Stimulated activated CD4-positive, alpha-beta T cell treated with anti-CD3 and anti-CD28 coated beads, TNF-alpha, amount 100 ng/mL, for 48 hours (primary cell): Measurements from ENCODE around the gene P4HTM.
"Not testable (repeated sequence)": the region's sequence is repeated elsewhere in the genome, so short reads cannot be mapped to it uniquely, and the experiment has no call there.

ENCODE experiments used
- DNase-seq, 3 donors: peaks; one replicate each; pipeline ENCODE4 v3.0.0-alpha.2; 2020; ENCODE audit warnings: low read depth in 3 of 3

The P4HTM gene

DNA sequence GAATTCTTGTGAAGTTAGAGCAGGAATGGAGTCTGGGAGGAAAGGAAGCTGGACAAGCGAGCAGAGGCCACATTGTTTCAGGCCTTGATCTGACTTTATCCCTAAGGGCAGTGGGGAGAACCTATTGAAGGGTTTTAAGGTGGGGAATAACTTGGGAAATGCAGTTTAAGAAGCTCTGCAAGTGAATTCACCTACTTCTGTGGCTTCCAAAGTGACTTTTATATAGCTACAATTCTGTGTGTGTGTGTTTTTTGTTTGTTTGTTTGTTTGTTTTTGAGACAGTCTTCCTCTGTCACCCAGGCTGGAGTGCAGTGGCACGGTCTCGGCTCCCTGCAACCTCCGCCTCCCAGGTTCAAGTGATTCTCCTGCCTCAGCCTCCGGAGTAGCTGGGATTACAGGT lies 18.6 kb downstream of the P4HTM start:
- not testable (repeated sequence) for DNase-seq

DNA sequence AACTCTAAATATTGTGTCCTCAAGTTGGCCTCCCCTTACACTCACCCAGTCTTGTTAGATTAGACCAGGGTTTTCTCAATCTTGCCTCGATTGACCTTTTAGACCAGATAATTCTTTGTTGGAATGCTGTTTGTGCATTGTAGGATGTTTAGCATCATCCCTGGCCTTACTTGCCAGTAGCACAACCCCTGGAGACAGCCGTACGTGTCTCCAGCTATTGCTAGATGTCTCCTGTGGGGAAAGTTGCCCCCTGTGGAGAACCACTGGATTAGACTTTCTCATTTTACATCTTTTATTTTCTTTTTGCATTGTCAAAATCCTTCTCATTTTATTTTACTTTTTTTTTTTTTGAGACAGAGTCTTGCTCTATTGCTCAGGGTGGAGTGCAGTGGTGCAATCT lies 19.4 kb downstream of the P4HTM start:
- no peak for DNase-seq

- no peak for DNase-seq
Measured at GRCh38 chr3:49012441-49013017, 22.5 kb downstream of the P4HTM start.

DNA sequence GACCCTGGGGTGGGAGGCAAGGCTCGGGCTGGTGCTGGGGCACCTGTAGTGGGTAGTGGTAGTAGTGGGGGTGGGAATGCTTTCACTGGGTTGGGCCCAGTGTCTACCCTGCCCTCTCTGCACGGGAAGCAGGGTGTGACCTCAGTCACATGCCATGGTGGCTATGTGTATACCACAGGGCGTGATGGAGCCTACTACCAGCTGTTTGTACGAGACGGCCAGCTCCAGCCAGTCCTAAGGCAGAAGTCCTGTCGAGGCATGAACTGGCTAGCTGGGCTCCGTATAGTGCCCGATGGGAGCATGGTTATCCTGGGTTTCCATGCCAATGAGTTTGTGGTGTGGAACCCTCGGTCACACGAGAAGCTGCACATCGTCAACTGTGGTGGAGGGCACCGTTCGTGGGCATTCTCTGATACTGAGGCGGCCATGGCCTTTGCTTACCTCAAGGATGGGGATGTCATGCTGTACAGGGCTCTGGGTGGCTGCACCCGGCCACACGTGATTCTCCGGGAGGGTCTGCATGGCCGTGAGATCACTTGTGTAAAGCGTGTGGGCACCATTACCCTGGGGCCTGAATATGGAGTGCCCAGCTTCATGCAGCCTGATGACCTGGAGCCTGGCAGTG lies 23.2 kb downstream of the P4HTM start:
- DNase-seq: no peak

DNA sequence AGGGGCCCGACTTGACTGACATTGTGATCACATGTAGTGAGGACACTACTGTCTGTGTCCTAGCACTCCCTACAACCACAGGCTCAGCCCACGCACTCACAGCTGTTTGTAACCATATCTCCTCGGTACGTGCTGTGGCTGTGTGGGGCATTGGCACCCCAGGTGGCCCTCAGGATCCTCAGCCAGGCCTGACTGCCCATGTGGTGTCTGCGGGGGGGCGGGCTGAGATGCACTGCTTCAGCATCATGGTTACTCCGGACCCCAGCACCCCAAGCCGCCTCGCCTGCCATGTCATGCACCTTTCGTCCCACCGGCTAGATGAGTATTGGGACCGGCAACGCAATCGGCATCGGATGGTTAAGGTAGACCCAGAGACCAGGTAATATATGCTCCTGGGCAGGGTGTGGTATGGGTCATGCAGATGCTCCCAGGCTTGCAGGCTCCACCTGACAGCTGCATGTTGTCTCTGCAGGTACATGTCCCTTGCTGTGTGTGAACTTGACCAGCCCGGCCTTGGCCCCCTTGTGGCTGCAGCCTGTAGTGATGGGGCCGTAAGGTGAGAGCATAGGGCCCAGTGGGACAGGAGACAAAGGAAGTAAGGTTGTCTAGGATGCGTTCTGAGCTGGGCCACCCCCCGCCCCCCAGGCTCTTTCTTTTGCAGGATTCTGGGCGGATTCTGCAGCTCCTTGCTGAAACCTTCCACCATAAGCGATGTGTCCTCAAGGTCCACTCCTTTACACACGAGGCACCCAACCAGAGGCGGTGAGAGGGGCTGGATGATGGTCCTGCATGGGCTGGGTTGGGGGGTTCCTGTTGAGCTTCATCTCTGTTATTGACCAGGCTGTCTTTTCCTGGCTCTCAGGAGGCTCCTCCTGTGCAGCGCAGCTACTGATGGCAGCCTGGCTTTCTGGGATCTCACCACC lies 24.0 kb downstream of the P4HTM start:
- DNase-seq: no peak

DNA sequence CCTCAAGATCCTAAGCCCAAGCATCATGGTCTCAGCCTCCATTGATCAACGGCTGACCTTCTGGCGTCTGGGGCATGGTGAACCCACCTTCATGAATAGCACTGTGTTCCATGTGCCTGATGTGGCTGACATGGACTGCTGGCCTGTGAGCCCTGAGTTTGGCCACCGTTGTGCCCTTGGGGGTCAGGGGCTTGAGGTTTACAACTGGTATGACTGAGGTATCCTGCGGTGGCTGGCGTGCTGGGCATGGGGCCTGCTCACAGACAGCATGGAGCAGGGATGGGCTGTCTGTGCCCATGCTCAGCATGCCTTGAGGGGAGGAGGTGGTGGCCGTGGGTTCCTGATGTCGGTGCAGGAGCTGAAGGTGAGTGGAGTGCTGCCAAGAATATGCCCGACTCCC lies 25.0 kb downstream of the P4HTM start:
- DNase-seq: no peak

- DNase-seq: no peak
Measured at GRCh38 chr3:49015765-49016164, 25.7 kb downstream of the P4HTM start.

- no peak for DNase-seq
Measured at GRCh38 chr3:49016414-49017228, 26.6 kb downstream of the P4HTM start.

GRCh38 chr3:49017229-49017970 lies 27.4 kb downstream of the P4HTM start:
- no peak for DNase-seq

- DNase-seq: peak in 1 of 3 donors; percentile 48
Measured at GRCh38 chr3:49017971-49018706, 28.1 kb downstream of the P4HTM start, which contains the start of gene DALRD3. Gene DALRD3 (minus strand): TSS chr3:49018580. CDS start chr3:49018564, 16 bp downstream.

- DNase-seq: no peak
Measured at GRCh38 chr3:49018707-49019006, 28.6 kb downstream of the P4HTM start.

- no peak for DNase-seq
Measured at GRCh38 chr3:49019941-49020329, 29.9 kb downstream of the P4HTM start.

GRCh38 chr3:49020330-49021212 lies 30.5 kb downstream of the P4HTM start:
- peak in 1 of 3 donors; percentile 30 for DNase-seq

DNA sequence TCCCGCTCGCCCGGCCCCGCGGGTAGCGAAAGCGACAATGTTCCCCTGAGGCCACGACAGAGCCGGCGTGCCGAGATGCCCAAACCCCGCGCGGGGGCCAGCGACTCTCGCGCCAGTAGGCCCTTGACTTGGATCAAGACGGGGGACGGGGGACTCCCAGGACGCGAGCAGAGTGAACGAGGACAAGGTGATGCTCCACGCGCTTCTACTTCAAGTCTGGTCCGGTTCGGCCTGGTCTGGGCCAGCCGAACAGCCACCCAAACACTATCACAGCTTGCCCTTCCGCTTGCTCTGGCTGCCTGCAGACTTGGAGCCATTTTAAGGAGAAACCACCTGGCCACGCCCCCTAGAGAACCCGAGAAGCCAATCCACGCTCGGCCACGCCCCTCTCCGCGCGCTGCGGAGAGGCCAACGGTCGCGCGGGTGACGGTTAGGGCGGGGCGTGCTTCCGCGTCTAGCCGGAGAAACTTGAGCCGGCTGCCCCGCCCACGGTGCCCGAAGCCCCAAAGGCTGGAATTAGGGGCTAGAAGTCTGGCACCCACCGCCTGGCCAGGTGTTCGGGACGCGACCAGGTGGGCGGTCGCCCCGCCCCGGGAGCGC lies 31.3 kb downstream of the P4HTM start:
- DNase-seq: peak; percentile 96 to 99 (median 98)

DNA sequence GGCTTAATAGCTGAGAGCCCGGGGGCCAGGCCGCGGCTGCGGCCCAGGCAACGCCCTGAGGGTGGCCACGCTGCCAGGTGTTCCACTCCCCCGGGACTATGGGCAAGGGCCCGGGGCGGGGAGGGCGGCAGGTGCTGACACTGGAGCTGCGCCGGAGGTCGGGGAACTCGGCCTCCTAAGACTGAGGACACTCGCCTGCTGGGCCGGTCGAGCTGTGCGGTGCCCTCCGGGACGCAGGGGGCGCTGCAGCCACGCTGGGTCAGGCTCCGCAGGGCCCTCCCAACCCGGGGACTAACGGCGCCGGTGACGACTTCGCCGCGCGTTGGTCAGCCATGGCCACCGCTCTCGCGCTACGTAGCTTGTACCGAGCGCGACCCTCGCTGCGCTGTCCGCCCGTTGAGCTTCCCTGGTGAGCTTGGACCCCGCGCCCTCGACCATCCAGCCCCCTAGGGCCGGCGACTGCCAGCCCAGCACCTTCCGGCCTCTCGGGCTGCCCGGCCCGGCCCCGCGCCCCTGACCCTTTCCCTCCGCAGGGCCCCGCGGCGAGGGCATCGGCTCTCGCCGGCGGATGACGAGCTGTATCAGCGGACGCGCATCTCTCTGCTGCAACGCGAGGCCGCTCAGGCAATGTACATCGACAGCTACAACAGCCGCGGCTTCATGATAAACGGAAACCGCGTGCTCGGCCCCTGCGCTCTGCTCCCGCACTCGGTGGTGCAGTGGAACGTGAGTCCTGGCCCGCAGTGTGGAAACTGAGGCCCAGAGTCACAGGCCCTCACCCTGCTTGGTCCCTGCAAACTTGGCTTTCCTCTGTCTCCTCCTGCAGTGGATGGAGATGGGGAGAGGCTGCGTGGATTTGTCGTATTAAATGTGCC lies 32.0 kb downstream of the P4HTM start, which contains the start of gene NDUFAF3:
Gene NDUFAF3 (plus strand): TSS at position 309 of the 875 bp plus-strand sequence. CDS start 24 bp downstream, at position 333.
- peak; percentile 88 to 93 (median 89) for DNase-seq

- no peak for DNase-seq
Measured at GRCh38 chr3:49022688-49023171, 32.7 kb downstream of the P4HTM start.

DNA sequence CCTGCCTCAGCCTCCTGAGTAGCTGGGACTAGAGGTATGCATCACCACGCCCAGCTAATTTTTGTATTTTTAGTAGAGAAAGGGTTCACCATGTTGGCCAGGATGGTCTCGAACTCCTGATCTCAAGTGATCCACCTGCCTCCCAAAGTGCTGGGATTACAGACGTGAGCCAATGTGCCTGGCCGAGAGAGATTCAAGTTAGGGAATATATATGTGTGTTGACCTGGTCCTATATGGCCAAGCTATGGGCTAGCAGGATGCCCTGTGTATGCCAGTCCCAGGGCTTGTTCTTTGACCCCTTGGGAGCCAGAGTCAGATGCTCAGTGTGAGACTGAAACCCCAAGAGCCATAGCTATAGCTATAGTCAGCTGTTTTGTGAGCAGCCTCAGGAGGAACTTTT lies 33.7 kb downstream of the P4HTM start:
- DNase-seq: no peak

DNA sequence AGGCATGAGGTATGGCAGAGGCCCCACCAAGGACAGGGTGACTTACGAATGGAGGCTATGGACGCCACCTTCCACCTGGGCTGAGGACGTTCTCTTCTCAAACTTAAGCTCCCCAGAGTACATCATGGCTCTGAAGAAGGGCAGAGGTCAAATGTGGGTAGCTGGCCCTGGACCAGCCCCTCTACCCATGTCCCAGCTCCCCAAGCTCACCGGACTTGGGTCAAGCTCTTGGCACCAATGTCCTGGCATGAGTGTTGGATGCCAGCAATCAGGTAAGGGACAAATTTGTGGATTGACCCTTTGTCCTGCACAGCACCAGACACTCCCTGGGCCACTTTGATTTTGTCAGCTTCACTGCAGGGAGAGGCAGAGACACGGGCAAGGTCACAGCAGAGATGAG lies 34.4 kb downstream of the P4HTM start:
- DNase-seq: no peak
